Psoas muscle (tissue), 8 donors: ENCODE results near the gene BANK1. TPM values are rescaled to one million over a fixed set of nuclear protein-coding genes. Genes with fewer than 3 reads are reported as not detected.

Experiments
- ATAC-seq, 4 donors: fragments of 200-7000 bp; cut with Tn5 transposase; one replicate each; pipeline ENCODE4 v1.9.1; 2020; ENCODE audit warnings: moderate library complexity in 3 of 4, mild to moderate bottlenecking in 2 of 4
- DNase-seq, 2 donors: peaks; one replicate each; pipeline ENCODE4 v3.0.0-alpha.2; 2020
- H3K27ac ChIP-seq: fragments of 200-600 bp; one replicate; pipeline ENCODE4 v1.8.0; 2022
- H3K27me3 ChIP-seq, 3 donors: fragments of 200-600 bp in 1 of 3; one replicate each; pipeline versions ENCODE4 v1.6.1 to v1.8.0; 2013 to 2022; ENCODE audit warnings: low read length in 2 of 3, mild to moderate bottlenecking in 2 of 3, moderate library complexity in 1 of 3; ENCODE audit not compliant: insufficient read depth in 3 of 3
- H3K36me3 ChIP-seq, 2 donors: fragments of 200-600 bp in 1 of 2; one replicate each; pipeline versions ENCODE4 v1.6.1 to v1.8.0; 2013 to 2022; ENCODE audit warnings: low read depth in 1 of 2, mild to moderate bottlenecking in 1 of 2, moderate library complexity in 1 of 2; ENCODE audit not compliant: insufficient read depth in 1 of 2
- H3K4me1 ChIP-seq: fragments of 200-600 bp; one replicate; pipeline ENCODE4 v1.8.0; 2022
- H3K4me3 ChIP-seq: fragments of 200-600 bp; one replicate; pipeline ENCODE4 v1.8.0; 2022; ENCODE audit warnings: mild to moderate bottlenecking
- H3K9me3 ChIP-seq: fragments of 200-600 bp; one replicate; pipeline ENCODE4 v1.8.0; 2022
- CTCF ChIP-seq: fragments of 200-600 bp; IDR thresholded peaks from one replicate; pipeline ENCODE4 v1.8.0; 2022; ENCODE audit warnings: antibody characterized with exemption
- WGBS, 3 donors: extraction: QIAGEN DNeasy Blood & Tissue Kit; methylation state at CpG; one replicate each; pipeline versions ENCODE4 v1.1.6 to v1.1.7; 2013; 5-methylcytosine and 5-hydroxymethylcytosine counted together
- intact Hi-C, 2 donors: fragments of 100-400 bp; cut with DNase I; formaldehyde crosslinking; loops; one replicate each; pipeline versions ENCODE4 v1.11.0 to v1.14.2; 2022
- polyA plus RNA-seq, 3 donors: library from polyadenylated mRNA; stranded (reverse); fragments of 200-250 nt; gene quantifications; one replicate each; pipeline ENCODE4 v1.2.3, GENCODE V29; 2013
- total RNA-seq, 4 donors: library from RNA; stranded (reverse); fragmentation: NEBNext Ultra II Directional in 2 of 4; extraction: Animal tissue kit (Norgen Biotek cat#: 25700) in 2 of 4; gene quantifications; one replicate each; pipeline versions ENCODE4 v1.2.1 to v1.2.4, GENCODE V29; 2021 to 2023
- donor health status: healthy with polysubstance abuse.
- donor health status: DM: no; HTN: no; CAD: no; lungs with moderate emphysema.
- donor health status: Bipolar disorder and iron deficiency.
- donor health status: healthy.
- donor health status: DM: yes; HTN: yes; CAD: no.
- donor health status: DM: no; HTN: no; CAD: no.
- donor health status: DM: no; HTN: no; CAD: no.
- donor health status: DM: yes; HTN: yes; CAD: no.

The BANK1 gene
- total and polyA plus RNA-seq, 7 donors: 0.07 to 0.55 (median 0.17) TPM

- DNase-seq (no peak), ATAC-seq (no peak)
- no peak overlapping the region for H3K4me3 ChIP-seq
- 83 to 90% (median 90%) methylated on average over 4 of the region's 4 CpGs for WGBS, 3 donors
- intact Hi-C loops: no loop called here
- H3K27ac ChIP-seq: no peak overlapping the region
- H3K27me3 ChIP-seq: no peaks in the 10 kb centered on the region
- no peaks in the 10 kb centered on the region for H3K9me3 ChIP-seq
- H3K4me1 ChIP-seq: no peaks in the 10 kb centered on the region
- H3K36me3 ChIP-seq: no peaks in the 10 kb centered on the region
- no peak for TF ChIP-seq CTCF
Observed at GRCh38 chr4:101910786-101911373, 120.3 kb downstream of the BANK1 start.

- intact Hi-C loops: no loop called here
- TF ChIP-seq CTCF: no peak
- H3K9me3 ChIP-seq: no peaks in the 10 kb centered on the region
- H3K27me3 ChIP-seq: no peaks in the 10 kb centered on the region
- DNase-seq: no peak
- no peak overlapping the region for H3K4me3 ChIP-seq
- H3K27ac ChIP-seq: no peak overlapping the region
- ATAC-seq: no peak
- H3K36me3 ChIP-seq: no peaks in the 10 kb centered on the region
- no peaks in the 10 kb centered on the region for H3K4me1 ChIP-seq
Observed at GRCh38 chr4:101911616-101912015, 121.1 kb downstream of the BANK1 start.

- H3K27ac ChIP-seq: no peak overlapping the region
- H3K9me3 ChIP-seq: no peaks in the 10 kb centered on the region
- no peak overlapping the region for H3K4me3 ChIP-seq
- H3K27me3 ChIP-seq: no peaks in the 10 kb centered on the region
- no peaks in the 10 kb centered on the region for H3K36me3 ChIP-seq
- no peaks in the 10 kb centered on the region for H3K4me1 ChIP-seq
- TF ChIP-seq CTCF: no peak
- DNase-seq (no peak), ATAC-seq (no peak)
- intact Hi-C loops: no loop called here
Observed at GRCh38 chr4:101914761-101915160, 124.2 kb downstream of the BANK1 start.

- DNase-seq (no peak), ATAC-seq (no peak)
- intact Hi-C loops: no loop called here
- Histone ChIP-seq H3K27ac (no peak overlapping the region), H3K27me3 (no peaks in the 10 kb centered on the region), H3K4me1 (no peaks in the 10 kb centered on the region), H3K36me3 (no peaks in the 10 kb centered on the region), H3K4me3 (no peak overlapping the region), H3K9me3 (no peaks in the 10 kb centered on the region)
- TF ChIP-seq CTCF: no peak
- WGBS, 3 donors: 86 to 90% (median 87%) methylated on average over 4 of the region's 4 CpGs
Observed at GRCh38 chr4:101919373-101919977, 128.9 kb downstream of the BANK1 start.

GRCh38 chr4:101921370-101921769 lies 130.8 kb downstream of the BANK1 start:
- H3K4me3 ChIP-seq: no peak overlapping the region
- ATAC-seq (no peak), DNase-seq (no peak)
- intact Hi-C loops: no loop called here
- no peaks in the 10 kb centered on the region for H3K27me3 ChIP-seq
- 34 to 40% (median 35%) methylated on average over 3 of the region's 3 CpGs for WGBS, 3 donors
- H3K36me3 ChIP-seq: no peaks in the 10 kb centered on the region
- no peaks in the 10 kb centered on the region for H3K9me3 ChIP-seq
- H3K4me1 ChIP-seq: no peaks in the 10 kb centered on the region
- TF ChIP-seq CTCF: no peak
- H3K27ac ChIP-seq: no peak overlapping the region
